ENCODE results near the gene FST.

FST gene

GRCh38 chr5:53480416-53481158 is at the start of gene FST:
TSS of gene FST (plus strand) at chr5:53480629. CDS start at chr5:53480792, 163 bp downstream.
- no peak for DNase-seq (ENCODE audit: low read depth)

GRCh38 chr5:53431665-53432064 is 48.8 kb upstream of the FST start:
- DNase-seq (ENCODE audit: low read depth): no peak

GRCh38 chr5:53433026-53433425 is 47.4 kb upstream of the FST start:
- no peak for DNase-seq (ENCODE audit: low read depth)

- no peak for DNase-seq (ENCODE audit: low read depth)
These were observed 45.9 kb upstream of the FST start for GRCh38 chr5:53434541-53434940.

GRCh38 chr5:53436480-53437191 is 43.8 kb upstream of the FST start:
- no peak for DNase-seq (ENCODE audit: low read depth)

GRCh38 chr5:53438079-53438478 is 42.4 kb upstream of the FST start:
- no peak for DNase-seq (ENCODE audit: low read depth)

GRCh38 chr5:53438486-53439472 is 41.6 kb upstream of the FST start:
- DNase-seq (ENCODE audit: low read depth): no peak

- DNase-seq (ENCODE audit: low read depth): no peak
These were observed 37.5 kb upstream of the FST start for GRCh38 chr5:53442961-53443360.

GRCh38 chr5:53445569-53445968 is 34.9 kb upstream of the FST start:
- DNase-seq (ENCODE audit: low read depth): no peak

- no peak for DNase-seq (ENCODE audit: low read depth)
These were observed 33.5 kb upstream of the FST start for GRCh38 chr5:53446908-53447307.

- DNase-seq (ENCODE audit: low read depth): no peak
These were observed 31.6 kb upstream of the FST start for GRCh38 chr5:53448851-53449250.

GRCh38 chr5:53453898-53454718 is 26.3 kb upstream of the FST start:
- DNase-seq (ENCODE audit: low read depth): no peak

GRCh38 chr5:53454719-53455000 is 25.8 kb upstream of the FST start:
- no peak for DNase-seq (ENCODE audit: low read depth)

- no peak for DNase-seq (ENCODE audit: low read depth)
These were observed 24.1 kb upstream of the FST start for GRCh38 chr5:53456366-53456765.

- DNase-seq (ENCODE audit: low read depth): no peak
These were observed 16.4 kb upstream of the FST start for GRCh38 chr5:53463909-53464621.

- DNase-seq (ENCODE audit: low read depth): no peak
These were observed 15.7 kb upstream of the FST start for GRCh38 chr5:53464722-53465121.

- no peak for DNase-seq (ENCODE audit: low read depth)
These were observed 10.3 kb upstream of the FST start for GRCh38 chr5:53469946-53470687.

- DNase-seq (ENCODE audit: low read depth): no peak
These were observed 8.2 kb upstream of the FST start for GRCh38 chr5:53472279-53472678.

GRCh38 chr5:53472720-53473510 is 7.5 kb upstream of the FST start:
- DNase-seq (ENCODE audit: low read depth): no peak

GRCh38 chr5:53473633-53474032 is 6.8 kb upstream of the FST start:
- no peak for DNase-seq (ENCODE audit: low read depth)

Data from stimulated activated CD8-positive, alpha-beta memory T cell treated with anti-CD3 and anti-CD28 coated beads, Interleukin-15, amount 100 ng/mL, for 1 hour (primary cell).